ENCODE measurements around the gene MST1R. TPM values are rescaled to one million over a fixed set of nuclear protein-coding genes. Genes with fewer than 3 reads are reported as not detected.

Gene MST1R
- polyA plus RNA-seq, 2 of the 4 experiments (the other 2 are of a cell fraction): 5.9 to 7.5 TPM

DNA sequence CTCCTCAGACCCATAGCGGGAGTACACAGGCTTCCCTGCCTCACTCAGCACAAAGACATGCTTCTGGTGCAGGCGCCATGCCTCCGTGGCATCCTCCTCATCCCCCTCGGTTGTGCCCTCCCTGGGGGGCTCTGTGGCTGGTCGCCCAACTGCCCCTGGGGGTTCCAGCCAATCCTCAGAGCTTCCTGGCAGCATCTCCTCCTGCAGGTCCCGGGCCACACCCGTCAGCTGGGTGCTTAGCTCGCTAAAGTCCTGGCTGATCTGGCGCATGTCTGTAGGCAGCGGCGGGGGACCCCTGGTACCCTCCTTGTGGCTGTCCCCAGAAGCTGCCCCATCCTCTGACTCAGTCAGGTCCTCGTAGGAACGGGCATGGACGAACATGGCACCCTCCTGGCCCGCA, 7.9 kb upstream of the MST1R start:
- no peak overlapping the region for H3K27ac ChIP-seq
- POLR2A ChIA-PET: no interaction called here
- no peaks in the 10 kb centered on the region for H3K9me3 ChIP-seq
- no peak overlapping the region for H3K4me3 ChIP-seq
- H3K4me2 ChIP-seq: no peak overlapping the region
- no peak for TF ChIP-seq JUN (IDR thresholded peaks at IDR 0.05)
- no peak for TF ChIP-seq CBX8 (IDR thresholded peaks at IDR 0.05)
- TF ChIP-seq JUNB (IDR thresholded peaks at IDR 0.05): no peak
- no peak for TF ChIP-seq SMC3 (IDR thresholded peaks at IDR 0.05)
- TF ChIP-seq TFCP2L1 (CRISPR knock-in tag; IDR thresholded peaks at IDR 0.05): no peak
- no peak for TF ChIP-seq CEBPB (IDR thresholded peaks at IDR 0.05)
- no peak for TF ChIP-seq POLR2A (IDR thresholded peaks at IDR 0.05; ENCODE audit: low read length)
- DNase-seq (ENCODE audit: low read depth in 1 of 2, low spot score in 1 of 2) (no peak), ATAC-seq (no peak), FAIRE-seq (no peak)
- H3K4me1 ChIP-seq: no peaks in the 10 kb centered on the region
- 79% methylated on average over 7 of the region's 15 CpGs for WGBS (ENCODE audit: missing lambda C conversion rate)
- CTCF ChIA-PET: interaction anchor here (0.5 to 1.2 kb wide), 4 partner anchors 9 to 18 kb away, joined by 3 to 4 read pairs (median 3); partner anchors contain the start of gene MON1A

DNA sequence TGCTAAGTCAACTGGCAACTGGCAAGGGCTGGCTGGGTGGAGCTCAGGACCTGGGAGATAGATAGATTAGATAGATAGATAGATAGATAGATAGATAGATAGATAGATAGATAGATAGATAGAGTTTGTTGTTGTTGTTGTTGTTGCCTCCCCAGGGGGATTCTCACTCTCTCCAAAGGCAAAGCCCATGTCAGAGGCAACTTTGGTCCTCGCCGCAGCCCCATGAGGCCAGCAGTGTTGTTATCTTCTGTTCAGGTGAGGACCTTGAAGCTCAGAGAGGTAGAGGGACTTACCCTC, 7.4 kb upstream of the MST1R start:
- ATAC-seq: no peak
- no peak overlapping the region for H3K4me3 ChIP-seq
- CTCF ChIA-PET: interaction anchor here (1.2 to 3.8 kb wide), 3 partner anchors 8 to 71 kb away, joined by 3 to 37 read pairs (median 7); partner anchors contain the start of gene MON1A
- H3K9me3 ChIP-seq: no peaks in the 10 kb centered on the region
- POLR2A ChIA-PET: interaction anchor here (0.6 kb wide), 1 partner anchor 11 kb away, joined by 5 read pairs; no protein-coding TSS in a partner anchor
- H3K4me2 ChIP-seq: no peak overlapping the region
- H3K4me1 ChIP-seq: peaks cover under 1% of the 10 kb centered on the region; the same call in 2 of the 3 replicates
- FAIRE-seq: no peak
- no peak overlapping the region for H3K27ac ChIP-seq
- no peak for DNase-seq (ENCODE audit: low read depth in 1 of 2, low spot score in 1 of 2)
- WGBS (ENCODE audit: missing lambda C conversion rate): 95% methylated on average over 2 of the region's 2 CpGs
- TF ChIP-seq, protein P1, sequence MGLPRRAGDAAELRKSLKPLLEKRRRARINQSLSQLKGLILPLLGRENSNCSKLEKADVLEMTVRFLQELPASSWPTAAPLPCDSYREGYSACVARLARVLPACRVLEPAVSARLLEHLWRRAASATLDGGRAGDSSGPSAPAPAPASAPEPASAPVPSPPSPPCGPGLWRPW (IDR thresholded peaks at IDR 0.05): no peak
- TF ChIP-seq, protein P2, sequence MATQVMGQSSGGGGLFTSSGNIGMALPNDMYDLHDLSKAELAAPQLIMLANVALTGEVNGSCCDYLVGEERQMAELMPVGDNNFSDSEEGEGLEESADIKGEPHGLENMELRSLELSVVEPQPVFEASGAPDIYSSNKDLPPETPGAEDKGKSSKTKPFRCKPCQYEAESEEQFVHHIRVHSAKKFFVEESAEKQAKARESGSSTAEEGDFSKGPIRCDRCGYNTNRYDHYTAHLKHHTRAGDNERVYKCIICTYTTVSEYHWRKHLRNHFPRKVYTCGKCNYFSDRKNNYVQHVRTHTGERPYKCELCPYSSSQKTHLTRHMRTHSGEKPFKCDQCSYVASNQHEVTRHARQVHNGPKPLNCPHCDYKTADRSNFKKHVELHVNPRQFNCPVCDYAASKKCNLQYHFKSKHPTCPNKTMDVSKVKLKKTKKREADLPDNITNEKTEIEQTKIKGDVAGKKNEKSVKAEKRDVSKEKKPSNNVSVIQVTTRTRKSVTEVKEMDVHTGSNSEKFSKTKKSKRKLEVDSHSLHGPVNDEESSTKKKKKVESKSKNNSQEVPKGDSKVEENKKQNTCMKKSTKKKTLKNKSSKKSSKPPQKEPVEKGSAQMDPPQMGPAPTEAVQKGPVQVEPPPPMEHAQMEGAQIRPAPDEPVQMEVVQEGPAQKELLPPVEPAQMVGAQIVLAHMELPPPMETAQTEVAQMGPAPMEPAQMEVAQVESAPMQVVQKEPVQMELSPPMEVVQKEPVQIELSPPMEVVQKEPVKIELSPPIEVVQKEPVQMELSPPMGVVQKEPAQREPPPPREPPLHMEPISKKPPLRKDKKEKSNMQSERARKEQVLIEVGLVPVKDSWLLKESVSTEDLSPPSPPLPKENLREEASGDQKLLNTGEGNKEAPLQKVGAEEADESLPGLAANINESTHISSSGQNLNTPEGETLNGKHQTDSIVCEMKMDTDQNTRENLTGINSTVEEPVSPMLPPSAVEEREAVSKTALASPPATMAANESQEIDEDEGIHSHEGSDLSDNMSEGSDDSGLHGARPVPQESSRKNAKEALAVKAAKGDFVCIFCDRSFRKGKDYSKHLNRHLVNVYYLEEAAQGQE (IDR thresholded peaks at IDR 0.05): no peak
- TF ChIP-seq ZSCAN20 (CRISPR knock-in tag; IDR thresholded peaks at IDR 0.05): no peak
- no peak for TF ChIP-seq POLR2AphosphoS2 (conservative IDR thresholded peaks at IDR 0.05; ENCODE audit: low read length)
- no peak for TF ChIP-seq ESRRA (IDR thresholded peaks at IDR 0.05; ENCODE audit: borderline replicate concordance, low read length)
- TF ChIP-seq HDAC2 (IDR thresholded peaks at IDR 0.05): no peak
- no peak for TF ChIP-seq JUNB (IDR thresholded peaks at IDR 0.05)
- TF ChIP-seq, protein P3, sequence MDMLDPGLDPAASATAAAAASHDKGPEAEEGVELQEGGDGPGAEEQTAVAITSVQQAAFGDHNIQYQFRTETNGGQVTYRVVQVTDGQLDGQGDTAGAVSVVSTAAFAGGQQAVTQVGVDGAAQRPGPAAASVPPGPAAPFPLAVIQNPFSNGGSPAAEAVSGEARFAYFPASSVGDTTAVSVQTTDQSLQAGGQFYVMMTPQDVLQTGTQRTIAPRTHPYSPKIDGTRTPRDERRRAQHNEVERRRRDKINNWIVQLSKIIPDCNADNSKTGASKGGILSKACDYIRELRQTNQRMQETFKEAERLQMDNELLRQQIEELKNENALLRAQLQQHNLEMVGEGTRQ (IDR thresholded peaks at IDR 0.05): no peak
- TF ChIP-seq, protein P4, sequence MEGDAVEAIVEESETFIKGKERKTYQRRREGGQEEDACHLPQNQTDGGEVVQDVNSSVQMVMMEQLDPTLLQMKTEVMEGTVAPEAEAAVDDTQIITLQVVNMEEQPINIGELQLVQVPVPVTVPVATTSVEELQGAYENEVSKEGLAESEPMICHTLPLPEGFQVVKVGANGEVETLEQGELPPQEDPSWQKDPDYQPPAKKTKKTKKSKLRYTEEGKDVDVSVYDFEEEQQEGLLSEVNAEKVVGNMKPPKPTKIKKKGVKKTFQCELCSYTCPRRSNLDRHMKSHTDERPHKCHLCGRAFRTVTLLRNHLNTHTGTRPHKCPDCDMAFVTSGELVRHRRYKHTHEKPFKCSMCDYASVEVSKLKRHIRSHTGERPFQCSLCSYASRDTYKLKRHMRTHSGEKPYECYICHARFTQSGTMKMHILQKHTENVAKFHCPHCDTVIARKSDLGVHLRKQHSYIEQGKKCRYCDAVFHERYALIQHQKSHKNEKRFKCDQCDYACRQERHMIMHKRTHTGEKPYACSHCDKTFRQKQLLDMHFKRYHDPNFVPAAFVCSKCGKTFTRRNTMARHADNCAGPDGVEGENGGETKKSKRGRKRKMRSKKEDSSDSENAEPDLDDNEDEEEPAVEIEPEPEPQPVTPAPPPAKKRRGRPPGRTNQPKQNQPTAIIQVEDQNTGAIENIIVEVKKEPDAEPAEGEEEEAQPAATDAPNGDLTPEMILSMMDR (IDR thresholded peaks at IDR 0.05): no peak
- TF ChIP-seq, protein P5, sequence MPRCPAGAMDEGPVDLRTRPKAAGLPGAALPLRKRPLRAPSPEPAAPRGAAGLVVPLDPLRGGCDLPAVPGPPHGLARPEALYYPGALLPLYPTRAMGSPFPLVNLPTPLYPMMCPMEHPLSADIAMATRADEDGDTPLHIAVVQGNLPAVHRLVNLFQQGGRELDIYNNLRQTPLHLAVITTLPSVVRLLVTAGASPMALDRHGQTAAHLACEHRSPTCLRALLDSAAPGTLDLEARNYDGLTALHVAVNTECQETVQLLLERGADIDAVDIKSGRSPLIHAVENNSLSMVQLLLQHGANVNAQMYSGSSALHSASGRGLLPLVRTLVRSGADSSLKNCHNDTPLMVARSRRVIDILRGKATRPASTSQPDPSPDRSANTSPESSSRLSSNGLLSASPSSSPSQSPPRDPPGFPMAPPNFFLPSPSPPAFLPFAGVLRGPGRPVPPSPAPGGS (IDR thresholded peaks at IDR 0.05): no peak
- TF ChIP-seq, protein P6, sequence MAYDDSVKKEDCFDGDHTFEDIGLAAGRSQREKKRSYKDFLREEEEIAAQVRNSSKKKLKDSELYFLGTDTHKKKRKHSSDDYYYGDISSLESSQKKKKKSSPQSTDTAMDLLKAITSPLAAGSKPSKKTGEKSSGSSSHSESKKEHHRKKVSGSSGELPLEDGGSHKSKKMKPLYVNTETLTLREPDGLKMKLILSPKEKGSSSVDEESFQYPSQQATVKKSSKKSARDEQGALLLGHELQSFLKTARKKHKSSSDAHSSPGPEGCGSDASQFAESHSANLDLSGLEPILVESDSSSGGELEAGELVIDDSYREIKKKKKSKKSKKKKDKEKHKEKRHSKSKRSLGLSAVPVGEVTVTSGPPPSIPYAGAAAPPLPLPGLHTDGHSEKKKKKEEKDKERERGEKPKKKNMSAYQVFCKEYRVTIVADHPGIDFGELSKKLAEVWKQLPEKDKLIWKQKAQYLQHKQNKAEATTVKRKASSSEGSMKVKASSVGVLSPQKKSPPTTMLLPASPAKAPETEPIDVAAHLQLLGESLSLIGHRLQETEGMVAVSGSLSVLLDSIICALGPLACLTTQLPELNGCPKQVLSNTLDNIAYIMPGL (CRISPR knock-in tag; IDR thresholded peaks at IDR 0.05; ENCODE audit: borderline replicate concordance): no peak
- no peak for TF ChIP-seq NPAS2 (CRISPR knock-in tag; IDR thresholded peaks at IDR 0.05; ENCODE audit: borderline replicate concordance)
